H1 (cell line): Measurements from ENCODE around the gene OSBP2. TPM values are rescaled to one million over a fixed set of nuclear protein-coding genes. Genes with fewer than 3 reads are reported as not detected.

Experiments used
- CTCF ChIA-PET: fragments of 300-600 bp; sonication (Branson Sonifier 250); formaldehyde crosslinking; loops from one replicate; lab custom pipeline; 2021; ENCODE audit not compliant: partially characterized antibody; lab: Charles Lee
- POLR2A ChIA-PET: fragments of 300-600 bp; sonication (Branson Sonifier 250); formaldehyde crosslinking; loops from one replicate; lab custom pipeline; 2021; ENCODE audit warnings: inconsistent platforms; ENCODE audit not compliant: partially characterized antibody; lab: Charles Lee
- DNase-seq, 2 experiments: peaks; one replicate each; pipeline versions ENCODE4 v3.0.0 to v3.0.0-alpha.2; 2010 to 2022; ENCODE audit warnings: low spot score in 2 of 2, low read depth in 1 of 2, mixed read lengths in 1 of 2
- FAIRE-seq: peaks from 2 replicates; lab custom pipeline; 2011; peaks lifted over from hg19 to GRCh38; lab: Jason Lieb, UNC
- H2AFZ ChIP-seq: 2 replicates; pipeline ENCODE4 v1.8.1; 2012; ENCODE audit warnings: low read length, inconsistent platforms
- H2AK5ac ChIP-seq: 2 replicates; pipeline ENCODE4 v1.6.1; 2013; ENCODE audit warnings: low read depth, low read length
- H2BK120ac ChIP-seq: replicated peaks from 2 replicates; pipeline ENCODE3; 2013; ENCODE audit warnings: low read depth, low read length, inconsistent platforms
- H2BK12ac ChIP-seq: 2 replicates; pipeline ENCODE4 v1.6.1; 2013; ENCODE audit warnings: low read depth, low read length
- H2BK15ac ChIP-seq: 2 replicates; pipeline ENCODE4 v1.6.1; 2013; ENCODE audit warnings: low read length
- H2BK20ac ChIP-seq: 2 replicates; pipeline ENCODE4 v1.6.1; 2013; ENCODE audit warnings: low read length
- H2BK5ac ChIP-seq: 2 replicates; pipeline ENCODE4 v1.6.1; 2013; ENCODE audit warnings: low read depth, low read length
- H3K14ac ChIP-seq: 2 replicates; pipeline ENCODE4 v1.6.1; 2013; ENCODE audit warnings: inconsistent platforms; ENCODE audit not compliant: insufficient read length
- H3K18ac ChIP-seq: 2 replicates; pipeline ENCODE4 v1.6.1; 2013; ENCODE audit warnings: low read length; ENCODE audit errors: extremely low read depth
- H3K23ac ChIP-seq: 2 replicates; pipeline ENCODE4 v1.6.1; 2013; ENCODE audit warnings: inconsistent platforms; ENCODE audit not compliant: insufficient read length
- H3K23me2 ChIP-seq: 2 replicates; pipeline ENCODE4 v1.6.1; 2013; ENCODE audit warnings: low read depth, low read length
- H3K27ac ChIP-seq: 2 replicates; pipeline ENCODE4 v1.6.1; 2011; ENCODE audit warnings: low read depth, low read length, inconsistent platforms
- H3K27me3 ChIP-seq, 4 experiments: replicated peaks in 1 of 4; 1 replicate in 1 of 4; 2 replicates in 3 of 4; pipeline versions ENCODE4 v1.6.1 to v1.8.1; 2011 to 2013; ENCODE audit warnings: low read length in 3 of 4, mild to moderate bottlenecking in 3 of 4, inconsistent platforms in 2 of 4, mixed read lengths in 2 of 4, moderate library complexity in 1 of 4; ENCODE audit not compliant: control insufficient read depth in 3 of 4, insufficient read depth in 3 of 4; ENCODE audit errors: extremely low read depth in 1 of 4
- H3K36me3 ChIP-seq, 4 experiments: 2 replicates each; pipeline versions ENCODE4 v1.6.1 to v1.8.1; 2011 to 2013; ENCODE audit warnings: mild to moderate bottlenecking in 4 of 4, low read length in 3 of 4, moderate library complexity in 2 of 4, control low read depth in 1 of 4, inconsistent platforms in 1 of 4; ENCODE audit not compliant: insufficient read depth in 4 of 4, control insufficient read depth in 2 of 4
- H3K4ac ChIP-seq: replicated peaks from 2 replicates; pipeline ENCODE3; 2013; ENCODE audit warnings: low read length, low read depth, mixed read lengths, inconsistent platforms; ENCODE audit not compliant: insufficient read length
- H3K4me1 ChIP-seq, 4 experiments: replicated peaks in 1 of 4; 1 replicate in 1 of 4; 2 replicates in 3 of 4; pipeline versions ENCODE4 v1.6.1 to v1.8.1; 2011 to 2013; ENCODE audit warnings: low read length in 3 of 4, inconsistent platforms in 2 of 4, mixed read lengths in 1 of 4; ENCODE audit not compliant: insufficient read depth in 4 of 4, control insufficient read depth in 3 of 4
- H3K4me2 ChIP-seq, 2 experiments: 2 replicates each; pipeline versions ENCODE4 v1.6.1 to v1.8.1; 2011 to 2013; ENCODE audit warnings: low read depth in 2 of 2, low read length in 2 of 2, control low read depth in 1 of 2, inconsistent platforms in 1 of 2, mild to moderate bottlenecking in 1 of 2; ENCODE audit not compliant: insufficient read depth in 1 of 2
- H3K4me3 ChIP-seq, 4 experiments: fragments of 200-600, 300-600 bp in 1 of 4; sonication (generic), shearing (Covaris generic), sonication (Bioruptor Twin) in 1 of 4; 2 replicates each; pipeline versions ENCODE4 v1.5.1 to v1.8.1; 2011 to 2016; ENCODE audit warnings: low read length in 4 of 4, low read depth in 3 of 4, control low read depth in 2 of 4, inconsistent platforms in 2 of 4, mild to moderate bottlenecking in 2 of 4, mixed read lengths in 1 of 4, moderate library complexity in 1 of 4; ENCODE audit not compliant: insufficient read depth in 2 of 4; ENCODE audit errors: extremely low read depth in 1 of 4
- H3K56ac ChIP-seq: replicated peaks from 2 replicates; pipeline ENCODE3; 2013; ENCODE audit warnings: low read depth, mild to moderate bottlenecking, mixed read lengths, low read length, inconsistent platforms; ENCODE audit not compliant: insufficient read length
- H3K79me1 ChIP-seq: 2 replicates; pipeline ENCODE4 v1.6.1; 2013; ENCODE audit warnings: low read depth, low read length, control low read depth
- H3K79me2 ChIP-seq, 2 experiments: 2 replicates each; pipeline versions ENCODE4 v1.6.1 to v1.8.1; 2012 to 2013; ENCODE audit warnings: low read length in 2 of 2, mild to moderate bottlenecking in 2 of 2, inconsistent platforms in 1 of 2; ENCODE audit not compliant: insufficient read depth in 2 of 2, control insufficient read depth in 1 of 2
- H3K9ac ChIP-seq, 4 experiments: replicated peaks in 1 of 4; 1 replicate in 1 of 4; 2 replicates in 3 of 4; pipeline versions ENCODE4 v1.6.1 to v1.8.1; 2011 to 2013; ENCODE audit warnings: low read depth in 3 of 4, low read length in 3 of 4, control low read depth in 2 of 4, mild to moderate bottlenecking in 2 of 4, moderate library complexity in 2 of 4, inconsistent platforms in 1 of 4; ENCODE audit errors: extremely low read depth in 1 of 4
- H3K9me3 ChIP-seq, 2 experiments: 2 replicates each; pipeline versions ENCODE4 v1.6.1 to v1.8.1; 2012 to 2013; ENCODE audit warnings: mild to moderate bottlenecking in 2 of 2, moderate library complexity in 2 of 2, control low read depth in 1 of 2, inconsistent platforms in 1 of 2, low read depth in 1 of 2, low read length in 1 of 2, mixed read lengths in 1 of 2; ENCODE audit not compliant: insufficient read depth in 2 of 2
- H4K20me1 ChIP-seq, 2 experiments: replicated peaks in 1 of 2; 2 replicates each; pipeline versions ENCODE3 to v1.8.1; 2011 to 2013; ENCODE audit warnings: inconsistent platforms in 2 of 2, low read length in 2 of 2, mild to moderate bottlenecking in 1 of 2; ENCODE audit not compliant: insufficient read depth in 2 of 2, control insufficient read depth in 1 of 2
- H4K5ac ChIP-seq: 2 replicates; pipeline ENCODE4 v1.6.1; 2013; ENCODE audit warnings: low read length, low read depth, mixed read lengths, inconsistent platforms; ENCODE audit not compliant: insufficient read length
- H4K8ac ChIP-seq: 2 replicates; pipeline ENCODE4 v1.8.0; 2013; ENCODE audit warnings: mild to moderate bottlenecking, moderate library complexity, low read length, inconsistent platforms; ENCODE audit not compliant: insufficient read depth; ENCODE audit errors: extremely low read depth
- H4K91ac ChIP-seq: replicated peaks from 2 replicates; pipeline ENCODE3; 2013; ENCODE audit warnings: low read length, mixed read lengths, inconsistent platforms; ENCODE audit not compliant: insufficient read length
- EP300 ChIP-seq, 2 experiments: IDR thresholded peaks; 1 replicate in 1 of 2; 2 replicates in 1 of 2; pipeline ENCODE4 v1.6.1; 2011 to 2012; ENCODE audit warnings: low read depth in 2 of 2, low read length in 2 of 2, mild to moderate bottlenecking in 2 of 2, borderline replicate concordance in 1 of 2, inconsistent platforms in 1 of 2, moderate library complexity in 1 of 2
- EZH2 ChIP-seq: fragments of 200-600 bp; sonication (generic); IDR thresholded peaks from 2 replicates; pipeline ENCODE4 v1.7.1; 2012; ENCODE audit warnings: low read depth, mild to moderate bottlenecking, moderate library complexity, low read length, inconsistent platforms; ENCODE audit not compliant: severe bottlenecking
- HDAC2 ChIP-seq, 2 experiments: fragments of 300-600 bp in 1 of 2; sonication (generic) in 1 of 2; IDR thresholded peaks; 2 replicates each; pipeline ENCODE4 v1.6.1; 2011 to 2012; ENCODE audit warnings: low read depth in 2 of 2, low read length in 2 of 2, mild to moderate bottlenecking in 2 of 2, moderate library complexity in 2 of 2, borderline replicate concordance in 1 of 2, inconsistent platforms in 1 of 2
- KDM4A ChIP-seq: IDR thresholded peaks from one replicate; pipeline ENCODE4 v1.7.1; 2012; ENCODE audit warnings: low read depth, mild to moderate bottlenecking, moderate library complexity, low read length, inconsistent platforms; ENCODE audit not compliant: severe bottlenecking
- SIX5 ChIP-seq: IDR thresholded peaks from 2 replicates; pipeline ENCODE4 v1.6.1; 2011; ENCODE audit warnings: mild to moderate bottlenecking, low read depth, low read length
- TCF12 ChIP-seq: IDR thresholded peaks from 2 replicates; pipeline ENCODE4 v1.6.1; 2011; ENCODE audit warnings: low read depth, mild to moderate bottlenecking, low read length
- ZNF274 ChIP-seq: IDR thresholded peaks from 2 replicates; pipeline ENCODE4 v1.7.0; 2012; ENCODE audit warnings: low read length, borderline replicate concordance; ENCODE audit errors: extremely low read depth
- WGBS, 2 experiments: shearing (Covaris generic) in 1 of 2; methylation state at CpG; one replicate each; pipeline versions ENCODE4 v1.1.6 to v1.1.7; 2013 to 2015; ENCODE audit warnings: low lambda C conversion rate in 2 of 2, mixed read lengths in 2 of 2, inconsistent platforms in 1 of 2, low coverage in 1 of 2, missing lambda C conversion rate in 1 of 2; ENCODE audit not compliant: insufficient replicate concordance in 2 of 2, insufficient coverage in 1 of 2, insufficient read length in 1 of 2; ENCODE audit errors: extremely low coverage in 1 of 2, missing lambda C conversion rate in 1 of 2; 5-methylcytosine and 5-hydroxymethylcytosine counted together
- polyA plus RNA-seq, 7 experiments: library from polyadenylated mRNA; depleted of rRNA in 3 of 7; stranded (reverse) in 5 of 7; unstranded in 2 of 7; fragments of >200 nt in 5 of 7; fragments of 200-250 nt in 2 of 7; gene quantifications; 1 replicate in 5 of 7; 2 replicates in 1 of 7; 4 replicates in 1 of 7; pipeline versions ENCODE4 v1.2.1 to v1.2.3, GENCODE V29; 2011 to 2013; ENCODE audit warnings: missing spikeins in 2 of 7, mixed read lengths in 2 of 7
- total RNA-seq: library from RNA; stranded (reverse); fragmentation: NEBNext Ultra II Directional; extraction: Animal tissue kit (Norgen Biotek cat#: 25700); gene quantifications from 2 replicates; pipeline ENCODE4 v1.2.1, GENCODE V29; 2021
- TF ChIP-seq, protein P1 (sequence below): IDR thresholded peaks from 2 replicates; pipeline ENCODE4 v1.6.1; 2011; ENCODE audit warnings: low read depth, mild to moderate bottlenecking, low read length; ENCODE audit not compliant: insufficient read depth
- TF ChIP-seq, protein P2 (sequence below): IDR thresholded peaks from 2 replicates; pipeline ENCODE4 v1.6.1; 2012; ENCODE audit warnings: low read length, inconsistent platforms
- TF ChIP-seq, protein P3 (sequence below): IDR thresholded peaks from 2 replicates; pipeline ENCODE4 v1.6.1; 2012; ENCODE audit warnings: inconsistent platforms

Gene OSBP2
- total and polyA plus RNA-seq, 2 of the 8 experiments (the other 6 are each of a cell fraction or from before 2014, with no cell fraction given): 3.4 to 3.7 TPM

DNA sequence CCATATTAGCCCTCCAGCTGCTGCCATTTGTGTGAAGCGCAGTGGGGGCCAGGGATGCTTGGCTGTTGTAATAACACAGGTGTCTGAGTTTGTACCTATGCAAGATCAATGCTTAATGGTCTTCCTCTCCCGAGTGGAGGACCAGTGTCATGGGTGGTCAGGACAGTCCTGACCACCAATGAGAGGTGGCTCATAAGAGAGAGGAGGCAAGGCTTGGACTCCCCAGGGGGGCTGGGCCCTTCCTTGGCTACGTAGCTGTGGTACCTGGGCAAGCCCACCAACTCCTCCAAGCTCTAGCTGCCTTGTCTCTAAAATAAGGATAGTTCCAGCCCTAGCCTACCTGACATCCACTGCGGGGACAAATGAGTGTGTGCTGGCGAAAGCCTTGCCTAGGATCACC is 79.2 kb downstream of the OSBP2 start:
- H3K27ac ChIP-seq: no peak overlapping the region
- H2BK20ac ChIP-seq: no peak overlapping the region
- H3K36me3 ChIP-seq: no peaks in the 10 kb centered on the region
- no peak overlapping the region for H3K23ac ChIP-seq
- H2BK5ac ChIP-seq: no peak overlapping the region
- no peak overlapping the region for H3K14ac ChIP-seq
- H4K91ac ChIP-seq: no peak overlapping the region
- H4K5ac ChIP-seq: no peak overlapping the region
- no peak for DNase-seq
- no peaks in the 10 kb centered on the region for H3K27me3 ChIP-seq
- H3K4me3 ChIP-seq: no peak overlapping the region
- H3K4me1 ChIP-seq: no peaks in the 10 kb centered on the region
- H3K18ac ChIP-seq: no peak overlapping the region
- H2AFZ ChIP-seq: no peak overlapping the region
- no peak overlapping the region for H2AK5ac ChIP-seq
- CTCF ChIA-PET: interaction anchor here (1.0 to 3.3 kb wide), 2 partner anchors 10 to 19 kb away, joined by 3 to 20 read pairs; no protein-coding TSS in a partner anchor
- no peaks in the 10 kb centered on the region for H3K9me3 ChIP-seq
- H3K56ac ChIP-seq: no peak overlapping the region
- no peaks in the 10 kb centered on the region for H3K79me1 ChIP-seq
- H3K79me2 ChIP-seq: no peaks in the 10 kb centered on the region
- peaks cover 0 to 1% of the 10 kb centered on the region in 2 experiments for H4K20me1 ChIP-seq
- H3K4ac ChIP-seq: no peak overlapping the region
- no peak for FAIRE-seq
- no peak overlapping the region for H2BK12ac ChIP-seq
- no peak overlapping the region for H3K9ac ChIP-seq
- WGBS, 2 experiments: 89% methylated on average over 5 of the region's 5 CpGs; no CpG with 5 or more reads in 1 of the 2 experiments
- H3K23me2 ChIP-seq: no peaks in the 10 kb centered on the region
- H2BK120ac ChIP-seq: no peak overlapping the region
- POLR2A ChIA-PET: no interaction called here
- H2BK15ac ChIP-seq: no peak overlapping the region
- no peak overlapping the region for H4K8ac ChIP-seq
- H3K4me2 ChIP-seq: no peak overlapping the region
- TF ChIP-seq ZNF274: no peak
- TF ChIP-seq HDAC2 (IDR thresholded peaks at IDR 0.05; ENCODE audit: borderline replicate concordance in 1 of 2, low read depth in 2 of 2, low read length in 2 of 2): no peak
- no peak for TF ChIP-seq SIX5
- no peak for TF ChIP-seq EP300 (IDR thresholded peaks at IDR 0.05; ENCODE audit: borderline replicate concordance in 1 of 2, low read depth in 2 of 2, low read length in 2 of 2)
- no peak for TF ChIP-seq TCF12
- TF ChIP-seq, protein P1, sequence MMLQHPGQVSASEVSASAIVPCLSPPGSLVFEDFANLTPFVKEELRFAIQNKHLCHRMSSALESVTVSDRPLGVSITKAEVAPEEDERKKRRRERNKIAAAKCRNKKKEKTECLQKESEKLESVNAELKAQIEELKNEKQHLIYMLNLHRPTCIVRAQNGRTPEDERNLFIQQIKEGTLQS: no peak
- TF ChIP-seq KDM4A: no peak
- no peak for TF ChIP-seq EZH2
- TF ChIP-seq, protein P2, sequence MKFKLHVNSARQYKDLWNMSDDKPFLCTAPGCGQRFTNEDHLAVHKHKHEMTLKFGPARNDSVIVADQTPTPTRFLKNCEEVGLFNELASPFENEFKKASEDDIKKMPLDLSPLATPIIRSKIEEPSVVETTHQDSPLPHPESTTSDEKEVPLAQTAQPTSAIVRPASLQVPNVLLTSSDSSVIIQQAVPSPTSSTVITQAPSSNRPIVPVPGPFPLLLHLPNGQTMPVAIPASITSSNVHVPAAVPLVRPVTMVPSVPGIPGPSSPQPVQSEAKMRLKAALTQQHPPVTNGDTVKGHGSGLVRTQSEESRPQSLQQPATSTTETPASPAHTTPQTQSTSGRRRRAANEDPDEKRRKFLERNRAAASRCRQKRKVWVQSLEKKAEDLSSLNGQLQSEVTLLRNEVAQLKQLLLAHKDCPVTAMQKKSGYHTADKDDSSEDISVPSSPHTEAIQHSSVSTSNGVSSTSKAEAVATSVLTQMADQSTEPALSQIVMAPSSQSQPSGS: no peak
- TF ChIP-seq, protein P3, sequence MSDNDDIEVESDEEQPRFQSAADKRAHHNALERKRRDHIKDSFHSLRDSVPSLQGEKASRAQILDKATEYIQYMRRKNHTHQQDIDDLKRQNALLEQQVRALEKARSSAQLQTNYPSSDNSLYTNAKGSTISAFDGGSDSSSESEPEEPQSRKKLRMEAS: no peak
